IMR-90 (cell line): ENCODE results near the gene PDGFC. TPM values are rescaled to one million over a fixed set of nuclear protein-coding genes. Genes with fewer than 3 reads are reported as not detected.

Source experiments
- ATAC-seq: fragments of 200-7000 bp; cut with Tn5 transposase; 2 replicates; pipeline ENCODE4 v1.9.1; 2020; ENCODE audit warnings: low read depth, mild to moderate bottlenecking, moderate library complexity
- BruUV-seq: library from RNA; stranded (reverse); fragments of 400-500 nt; replicated peaks from 2 replicates; lab custom pipeline; 2021; lab: Mats Ljungman, UMichigan
- CTCF ChIA-PET: fragments of 300-600 bp; formaldehyde crosslinking; extraction: SDS; loops from one replicate; lab custom pipeline; 2021; ENCODE audit warnings: antibody characterized with exemption; lab: Yijun Ruan, JAX
- POLR2A ChIA-PET: fragments of 300-600 bp; sonication (Branson Sonifier 250); formaldehyde crosslinking; loops from one replicate; lab custom pipeline; 2022; ENCODE audit warnings: antibody characterized with exemption; ENCODE audit not compliant: unreplicated experiment; lab: Charles Lee
- DNase-seq: peaks from one replicate; pipeline ENCODE4 v3.0.0; 2013
- H2AFZ ChIP-seq: replicated peaks from 2 replicates; pipeline ENCODE3; 2013; ENCODE audit warnings: low read length, mild to moderate bottlenecking; ENCODE audit not compliant: poor library complexity
- H2AK5ac ChIP-seq: 2 replicates; pipeline ENCODE4 v1.6.1; 2013; ENCODE audit warnings: low read depth, low read length, inconsistent platforms
- H2AK9ac ChIP-seq: replicated peaks from 2 replicates; pipeline ENCODE3; 2013; ENCODE audit warnings: mild to moderate bottlenecking, low read depth, low read length, moderate library complexity; ENCODE audit not compliant: poor library complexity
- H2BK120ac ChIP-seq: 2 replicates; pipeline ENCODE4 v1.6.1; 2013; ENCODE audit warnings: low read depth, low read length, inconsistent platforms
- H2BK15ac ChIP-seq: 3 replicates; pipeline ENCODE4 v1.6.1; 2013; ENCODE audit warnings: low read depth, low read length, inconsistent platforms
- H2BK20ac ChIP-seq: 2 replicates; pipeline ENCODE4 v1.6.1; 2013; ENCODE audit warnings: low read depth, mild to moderate bottlenecking, inconsistent platforms, low read length, moderate library complexity
- H2BK5ac ChIP-seq: 2 replicates; pipeline ENCODE4 v1.6.1; 2013; ENCODE audit warnings: mild to moderate bottlenecking, low read depth, low read length, inconsistent platforms; ENCODE audit not compliant: poor library complexity, severe bottlenecking
- H3K14ac ChIP-seq: replicated peaks from 2 replicates; pipeline ENCODE4 v1.6.1; 2013; ENCODE audit warnings: low read depth, low read length, inconsistent platforms
- H3K18ac ChIP-seq: 2 replicates; pipeline ENCODE4 v1.6.1; 2013; ENCODE audit warnings: low read depth, low read length, control low read depth
- H3K23ac ChIP-seq: 2 replicates; pipeline ENCODE4 v1.6.1; 2013; ENCODE audit warnings: low read depth, low read length, inconsistent platforms
- H3K27ac ChIP-seq: 2 replicates; pipeline ENCODE4 v1.5.1; 2013; ENCODE audit warnings: mild to moderate bottlenecking, control low read depth, low read length; ENCODE audit not compliant: insufficient read depth
- H3K27me3 ChIP-seq: 2 replicates; pipeline ENCODE4 v1.6.1; 2013; ENCODE audit warnings: low read length; ENCODE audit not compliant: control insufficient read depth, insufficient read depth
- H3K36me3 ChIP-seq: 2 replicates; pipeline ENCODE4 v1.6.1; 2013; ENCODE audit warnings: low read length, mixed read lengths; ENCODE audit not compliant: control insufficient read depth, insufficient read depth
- H3K4ac ChIP-seq: 2 replicates; pipeline ENCODE4 v1.6.1; 2013; ENCODE audit warnings: low read depth, low read length, inconsistent platforms
- H3K4me1 ChIP-seq: 2 replicates; pipeline ENCODE4 v1.6.1; 2013; ENCODE audit warnings: low read length, mixed read lengths; ENCODE audit not compliant: control insufficient read depth, insufficient read depth
- H3K4me2 ChIP-seq: 2 replicates; pipeline ENCODE4 v1.6.1; 2013; ENCODE audit warnings: low read depth, mild to moderate bottlenecking, control low read depth, low read length, moderate library complexity
- H3K4me3 ChIP-seq: 2 replicates; pipeline ENCODE4 v1.5.1; 2013; ENCODE audit warnings: low read depth, mild to moderate bottlenecking, control low read depth, low read length, moderate library complexity; ENCODE audit not compliant: insufficient read depth
- H3K56ac ChIP-seq: 2 replicates; pipeline ENCODE4 v1.6.1; 2013; ENCODE audit warnings: low read length, inconsistent platforms; ENCODE audit not compliant: insufficient read depth; ENCODE audit errors: extremely low read depth
- H3K79me1 ChIP-seq, 2 experiments: 2 replicates each; pipeline ENCODE4 v1.6.1; 2013; ENCODE audit warnings: low read length in 2 of 2, inconsistent platforms in 1 of 2, low read depth in 1 of 2
- H3K9ac ChIP-seq: 2 replicates; pipeline ENCODE4 v1.6.1; 2013; ENCODE audit warnings: low read depth, low read length, control low read depth
- H3K9me1 ChIP-seq: 2 replicates; pipeline ENCODE4 v1.6.1; 2013; ENCODE audit warnings: low read length, inconsistent platforms; ENCODE audit not compliant: insufficient read depth
- H3K9me3 ChIP-seq: 2 replicates; pipeline ENCODE4 v1.6.1; 2013; ENCODE audit warnings: low read length; ENCODE audit not compliant: control insufficient read depth, insufficient read depth
- H4K20me1 ChIP-seq: 2 replicates; pipeline ENCODE4 v1.6.1; 2013; ENCODE audit warnings: low read length, inconsistent platforms; ENCODE audit not compliant: insufficient read depth
- H4K5ac ChIP-seq: 2 replicates; pipeline ENCODE4 v1.6.1; 2013; ENCODE audit warnings: mild to moderate bottlenecking, low read depth, low read length, control low read depth
- H4K8ac ChIP-seq, 2 experiments: 2 replicates each; pipeline ENCODE4 v1.6.1; 2013; ENCODE audit warnings: low read depth in 2 of 2, low read length in 2 of 2, control low read depth in 1 of 2, inconsistent platforms in 1 of 2
- H4K91ac ChIP-seq: 2 replicates; pipeline ENCODE4 v1.6.1; 2013; ENCODE audit warnings: low read depth, low read length, inconsistent platforms; ENCODE audit not compliant: insufficient read depth
- BHLHE40 ChIP-seq: fragments of 150-350 bp; IDR thresholded peaks from 2 replicates; pipeline ENCODE4 v1.6.1; 2016; ENCODE audit warnings: mild to moderate bottlenecking, low read depth, low read length
- CEBPB ChIP-seq: IDR thresholded peaks from 2 replicates; pipeline ENCODE4 v1.6.1; 2012; ENCODE audit warnings: low read depth, low read length, improper control_type of control experiment
- CHD1 ChIP-seq: IDR thresholded peaks from 2 replicates; pipeline ENCODE4 v1.6.1; 2012; ENCODE audit warnings: low read depth, low read length, improper control_type of control experiment
- FOS ChIP-seq: fragments of 150-350 bp; IDR thresholded peaks from 2 replicates; pipeline ENCODE4 v1.6.1; 2016; ENCODE audit warnings: low read depth, low read length
- MAZ ChIP-seq: IDR thresholded peaks from 2 replicates; pipeline ENCODE4 v1.6.1; 2012; ENCODE audit warnings: low read depth, mild to moderate bottlenecking, low read length, improper control_type of control experiment, moderate library complexity, borderline replicate concordance
- MXI1 ChIP-seq: IDR thresholded peaks from 2 replicates; pipeline ENCODE4 v1.6.1; 2012; ENCODE audit warnings: low read depth, mild to moderate bottlenecking, low read length, moderate library complexity, borderline replicate concordance
- POLR2A ChIP-seq: IDR thresholded peaks from 2 replicates; pipeline ENCODE4 v1.6.1; 2012; ENCODE audit warnings: mild to moderate bottlenecking, low read depth, low read length
- SMC3 ChIP-seq: fragments of 150-350 bp; IDR thresholded peaks from 2 replicates; pipeline ENCODE4 v1.6.1; 2016; ENCODE audit warnings: low read depth, mild to moderate bottlenecking, antibody characterized with exemption, low read length, moderate library complexity
- WGBS, 2 experiments: methylation state at CpG; one replicate each; pipeline versions ENCODE4 v1.1.5 to v1.1.7; 2013; ENCODE audit warnings: missing lambda C conversion rate in 2 of 2; ENCODE audit not compliant: insufficient read length in 1 of 2; ENCODE audit errors: extremely low coverage in 2 of 2; 5-methylcytosine and 5-hydroxymethylcytosine counted together
- dilution Hi-C: fragments of 300-500 bp; cut with HindIII; formaldehyde crosslinking; loops from one replicate; pipeline ENCODE4 v1.14.3; 2018; ENCODE audit warnings: low sequenced_read_pairs; ENCODE audit not compliant: unreplicated experiment
- in situ Hi-C: fragments of 300-500 bp; cut with MboI; formaldehyde crosslinking; loops from 3 replicates; pipeline ENCODE4 v1.14.3; 2019; ENCODE audit warnings: low sequenced_read_pairs, inconsistent platforms, mixed read lengths
- intact Hi-C: fragments of 100-400 bp; cut with micrococcal nuclease; formaldehyde crosslinking; loops from 2 replicates; pipeline ENCODE4 v1.10.0; 2022
- polyA plus RNA-seq, 3 experiments: library from polyadenylated mRNA; depleted of rRNA; stranded (reverse); fragments of >200 nt; gene quantifications; 2 replicates each; pipeline ENCODE4 v1.2.3, GENCODE V29; 2012; ENCODE audit warnings: low replicate concordance in 1 of 3
- total RNA-seq: library from RNA; depleted of rRNA; stranded (reverse); fragments of >200 nt; gene quantifications from 2 replicates; pipeline ENCODE4 v1.2.3, GENCODE V29; 2012
- TF ChIP-seq, protein P1 (sequence below): fragments of 150-350 bp; IDR thresholded peaks from 2 replicates; pipeline ENCODE4 v1.6.1; 2017; ENCODE audit warnings: mild to moderate bottlenecking, antibody characterized with exemption, low read length, low read depth
- TF ChIP-seq, protein P2 (sequence below): conservative IDR thresholded peaks from 2 replicates; pipeline ENCODE4 v1.5.1; 2012; ENCODE audit warnings: mild to moderate bottlenecking, low read depth, low read length, improper control_type of control experiment
- TF ChIP-seq, protein P3 (sequence below): fragments of 150-350 bp; IDR thresholded peaks from 2 replicates; pipeline ENCODE4 v1.6.1; 2016; ENCODE audit warnings: low read depth, mild to moderate bottlenecking, low read length, moderate library complexity, borderline replicate concordance

Gene PDGFC
- total and polyA plus RNA-seq, 2 of the 4 experiments (the other 2 are of a cell fraction): 19.8 to 90.7 TPM

DNA sequence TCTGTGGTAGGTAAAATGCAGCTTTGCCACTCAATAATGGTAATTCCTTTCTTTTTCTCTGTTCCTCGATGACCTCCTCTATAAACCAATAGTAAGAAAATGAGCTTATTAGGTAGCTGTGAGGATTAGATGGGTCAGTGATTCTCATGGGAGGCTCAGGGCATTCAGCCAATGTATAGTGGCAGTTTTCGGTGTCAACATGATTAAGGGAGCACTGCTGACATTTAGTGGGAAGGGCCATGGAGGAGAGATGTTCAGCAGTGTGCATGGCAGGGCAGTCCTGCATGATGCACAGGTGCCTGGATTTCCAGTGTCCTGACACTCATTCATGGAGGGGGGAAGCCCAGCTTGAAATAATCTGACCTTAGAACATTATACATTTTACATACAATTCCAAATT is 232.8 kb downstream of the PDGFC start:
- H3K36me3 ChIP-seq: no peaks in the 10 kb centered on the region
- DNase-seq: no peak
- no CpG with 5 or more reads among the region's 2 CpGs for WGBS, 2 experiments
- peaks cover 8% of the 10 kb centered on the region for H3K4me1 ChIP-seq
- no peak overlapping the region for H2AFZ ChIP-seq
- no peak for TF ChIP-seq MAZ
- TF ChIP-seq SMC3: no peak
- TF ChIP-seq, protein P1, sequence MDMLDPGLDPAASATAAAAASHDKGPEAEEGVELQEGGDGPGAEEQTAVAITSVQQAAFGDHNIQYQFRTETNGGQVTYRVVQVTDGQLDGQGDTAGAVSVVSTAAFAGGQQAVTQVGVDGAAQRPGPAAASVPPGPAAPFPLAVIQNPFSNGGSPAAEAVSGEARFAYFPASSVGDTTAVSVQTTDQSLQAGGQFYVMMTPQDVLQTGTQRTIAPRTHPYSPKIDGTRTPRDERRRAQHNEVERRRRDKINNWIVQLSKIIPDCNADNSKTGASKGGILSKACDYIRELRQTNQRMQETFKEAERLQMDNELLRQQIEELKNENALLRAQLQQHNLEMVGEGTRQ: no peak
- TF ChIP-seq CEBPB: no peak
- TF ChIP-seq, protein P2, sequence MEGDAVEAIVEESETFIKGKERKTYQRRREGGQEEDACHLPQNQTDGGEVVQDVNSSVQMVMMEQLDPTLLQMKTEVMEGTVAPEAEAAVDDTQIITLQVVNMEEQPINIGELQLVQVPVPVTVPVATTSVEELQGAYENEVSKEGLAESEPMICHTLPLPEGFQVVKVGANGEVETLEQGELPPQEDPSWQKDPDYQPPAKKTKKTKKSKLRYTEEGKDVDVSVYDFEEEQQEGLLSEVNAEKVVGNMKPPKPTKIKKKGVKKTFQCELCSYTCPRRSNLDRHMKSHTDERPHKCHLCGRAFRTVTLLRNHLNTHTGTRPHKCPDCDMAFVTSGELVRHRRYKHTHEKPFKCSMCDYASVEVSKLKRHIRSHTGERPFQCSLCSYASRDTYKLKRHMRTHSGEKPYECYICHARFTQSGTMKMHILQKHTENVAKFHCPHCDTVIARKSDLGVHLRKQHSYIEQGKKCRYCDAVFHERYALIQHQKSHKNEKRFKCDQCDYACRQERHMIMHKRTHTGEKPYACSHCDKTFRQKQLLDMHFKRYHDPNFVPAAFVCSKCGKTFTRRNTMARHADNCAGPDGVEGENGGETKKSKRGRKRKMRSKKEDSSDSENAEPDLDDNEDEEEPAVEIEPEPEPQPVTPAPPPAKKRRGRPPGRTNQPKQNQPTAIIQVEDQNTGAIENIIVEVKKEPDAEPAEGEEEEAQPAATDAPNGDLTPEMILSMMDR: no peak
- TF ChIP-seq MXI1: no peak
- TF ChIP-seq CHD1: no peak
- no peak for TF ChIP-seq FOS
- no peak for TF ChIP-seq POLR2A
- TF ChIP-seq BHLHE40: no peak
- TF ChIP-seq, protein P3, sequence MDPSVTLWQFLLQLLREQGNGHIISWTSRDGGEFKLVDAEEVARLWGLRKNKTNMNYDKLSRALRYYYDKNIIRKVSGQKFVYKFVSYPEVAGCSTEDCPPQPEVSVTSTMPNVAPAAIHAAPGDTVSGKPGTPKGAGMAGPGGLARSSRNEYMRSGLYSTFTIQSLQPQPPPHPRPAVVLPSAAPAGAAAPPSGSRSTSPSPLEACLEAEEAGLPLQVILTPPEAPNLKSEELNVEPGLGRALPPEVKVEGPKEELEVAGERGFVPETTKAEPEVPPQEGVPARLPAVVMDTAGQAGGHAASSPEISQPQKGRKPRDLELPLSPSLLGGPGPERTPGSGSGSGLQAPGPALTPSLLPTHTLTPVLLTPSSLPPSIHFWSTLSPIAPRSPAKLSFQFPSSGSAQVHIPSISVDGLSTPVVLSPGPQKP: no peak
- no peak overlapping the region for H3K56ac ChIP-seq
- no peak overlapping the region for H2AK5ac ChIP-seq
- no peak overlapping the region for H3K4me2 ChIP-seq
- no peaks in the 10 kb centered on the region for H4K20me1 ChIP-seq
- no peak overlapping the region for H2BK15ac ChIP-seq
- BruUV-seq: no TSS peak
- ChIA-PET POLR2A (no interaction called here), CTCF (no interaction called here)
- in situ Hi-C loops: no loop called here
- H3K9ac ChIP-seq: no peak overlapping the region
- peaks cover 5% of the 10 kb centered on the region; the same call in 1 of the 2 replicates for H3K9me1 ChIP-seq
- no peaks in the 10 kb centered on the region for H3K79me1 ChIP-seq
- no peak overlapping the region for H3K23ac ChIP-seq
- no peak overlapping the region for H3K27ac ChIP-seq
- no peak overlapping the region for H4K91ac ChIP-seq
- dilution Hi-C loops: no loop called here
- H3K27me3 ChIP-seq: no peaks in the 10 kb centered on the region
- no peak overlapping the region for H4K5ac ChIP-seq
- H3K14ac ChIP-seq: no peak overlapping the region
- no peak overlapping the region for H3K18ac ChIP-seq
- no peak overlapping the region for H2BK5ac ChIP-seq
- H3K4ac ChIP-seq: no peak overlapping the region
- no peak for ATAC-seq
- H3K9me3 ChIP-seq: peaks cover 6% of the 10 kb centered on the region
- no peak overlapping the region; the same call in 1 of the 2 replicates for H2BK20ac ChIP-seq
- H3K4me3 ChIP-seq: no peak overlapping the region
- no peak overlapping the region for H2BK120ac ChIP-seq
- no peak overlapping the region for H4K8ac ChIP-seq
- H2AK9ac ChIP-seq: no peak overlapping the region
- intact Hi-C loops: no loop called here
